ENCODE measurements around the gene APBA1.

DNA sequence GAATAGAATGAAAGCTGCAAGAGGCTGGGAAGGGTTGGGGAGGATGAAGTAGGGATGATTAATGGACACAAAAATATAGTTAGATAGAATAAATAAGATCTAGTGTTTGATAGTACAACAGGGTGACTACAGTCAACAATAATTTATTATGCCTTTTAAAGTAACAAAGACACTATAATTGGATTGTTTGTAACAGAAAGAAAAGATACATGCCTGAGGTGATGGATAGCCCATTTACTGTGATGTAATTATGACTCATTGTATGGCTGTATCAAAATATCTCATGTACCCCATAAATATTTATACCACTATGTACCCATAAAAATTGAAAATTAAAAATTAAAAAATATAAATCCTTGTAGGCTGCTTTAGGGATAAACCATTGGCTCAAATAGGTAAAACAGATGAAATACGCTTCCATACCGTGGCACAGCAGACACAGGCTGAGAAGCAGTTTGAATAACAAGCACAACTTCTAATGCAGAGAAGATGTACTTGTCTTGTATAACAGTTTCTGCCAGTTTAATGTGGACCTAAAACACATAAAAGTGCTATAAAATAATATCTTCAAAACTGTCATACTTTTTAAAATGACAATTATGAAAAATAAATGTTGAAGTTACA, 34.9 kb downstream of the APBA1 start:
- TF ChIP-seq POLR2AphosphoS5 (IDR thresholded peaks at IDR 0.05) (no peak), POLR2A (IDR thresholded peaks at IDR 0.05) (no peak)
- TF ChIP-seq, protein P1, sequence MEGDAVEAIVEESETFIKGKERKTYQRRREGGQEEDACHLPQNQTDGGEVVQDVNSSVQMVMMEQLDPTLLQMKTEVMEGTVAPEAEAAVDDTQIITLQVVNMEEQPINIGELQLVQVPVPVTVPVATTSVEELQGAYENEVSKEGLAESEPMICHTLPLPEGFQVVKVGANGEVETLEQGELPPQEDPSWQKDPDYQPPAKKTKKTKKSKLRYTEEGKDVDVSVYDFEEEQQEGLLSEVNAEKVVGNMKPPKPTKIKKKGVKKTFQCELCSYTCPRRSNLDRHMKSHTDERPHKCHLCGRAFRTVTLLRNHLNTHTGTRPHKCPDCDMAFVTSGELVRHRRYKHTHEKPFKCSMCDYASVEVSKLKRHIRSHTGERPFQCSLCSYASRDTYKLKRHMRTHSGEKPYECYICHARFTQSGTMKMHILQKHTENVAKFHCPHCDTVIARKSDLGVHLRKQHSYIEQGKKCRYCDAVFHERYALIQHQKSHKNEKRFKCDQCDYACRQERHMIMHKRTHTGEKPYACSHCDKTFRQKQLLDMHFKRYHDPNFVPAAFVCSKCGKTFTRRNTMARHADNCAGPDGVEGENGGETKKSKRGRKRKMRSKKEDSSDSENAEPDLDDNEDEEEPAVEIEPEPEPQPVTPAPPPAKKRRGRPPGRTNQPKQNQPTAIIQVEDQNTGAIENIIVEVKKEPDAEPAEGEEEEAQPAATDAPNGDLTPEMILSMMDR (IDR thresholded peaks at IDR 0.05): no peak

Measured in suprapubic skin (tissue), 4 donors.